Esophagus squamous epithelium (tissue), 4 donors: ENCODE data around the gene LMNTD2.

Experiments
- POLR2A ChIP-seq, 4 donors: fragments of 450-650 bp; IDR thresholded peaks; one replicate each; pipeline ENCODE4 v1.6.1; 2017; ENCODE audit warnings: antibody characterized with exemption in 4 of 4, mild to moderate bottlenecking in 4 of 4, moderate library complexity in 3 of 4
- TF ChIP-seq, protein P1 (sequence below), 6 experiments: fragments of 450-650 bp in 4 of 6; fragments of 200-600 bp in 2 of 6; sonication (generic) in 2 of 6; IDR thresholded peaks; one replicate each; pipeline ENCODE4 v1.5.1; 2016 to 2019; ENCODE audit warnings: antibody characterized with exemption in 6 of 6, mild to moderate bottlenecking in 4 of 6, moderate library complexity in 4 of 6

DNA sequence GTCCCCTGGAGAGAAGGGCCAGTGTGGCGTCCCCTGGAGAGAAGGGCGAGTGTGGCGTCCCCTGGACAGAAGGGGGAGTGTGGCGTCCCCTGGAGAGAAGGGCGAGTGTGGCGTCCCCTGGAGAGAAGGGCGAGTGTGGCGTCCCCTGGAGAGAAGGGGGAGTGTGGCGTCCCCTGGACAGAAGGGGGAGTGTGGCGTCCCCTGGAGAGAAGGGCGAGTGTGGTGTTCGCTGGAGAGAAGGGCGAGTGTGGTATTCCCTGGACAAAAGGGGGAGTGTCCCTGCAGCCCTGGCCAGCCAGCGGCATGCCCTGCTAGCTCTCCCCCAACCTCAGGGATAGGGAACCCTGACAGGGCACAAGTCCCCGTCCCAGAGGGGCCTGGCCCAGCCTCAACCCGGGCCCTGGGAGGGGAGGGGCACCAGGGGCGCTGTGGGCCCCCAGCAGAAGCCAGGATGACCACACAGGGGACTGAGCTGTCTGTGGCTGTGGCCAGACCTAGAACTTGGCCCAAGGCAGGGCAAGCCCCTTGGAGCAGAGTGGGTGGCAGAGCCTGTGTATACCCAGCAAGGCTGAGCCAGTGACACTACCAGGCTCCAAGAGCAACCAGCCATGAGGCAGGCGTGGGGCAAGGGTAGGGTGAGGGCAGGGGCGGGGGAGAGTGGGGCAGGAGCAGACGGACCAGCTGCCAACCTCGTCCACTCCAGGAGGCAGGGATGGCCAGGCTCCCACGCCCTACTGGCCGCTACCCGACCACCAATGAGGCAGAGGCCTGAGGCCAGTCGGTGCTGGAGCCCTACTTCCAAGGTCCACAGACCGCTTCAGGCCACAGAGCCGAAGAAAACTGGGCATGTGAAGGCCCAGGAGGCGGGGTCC, 29.3 kb downstream of the LMNTD2 start:
- TF ChIP-seq, protein P1, sequence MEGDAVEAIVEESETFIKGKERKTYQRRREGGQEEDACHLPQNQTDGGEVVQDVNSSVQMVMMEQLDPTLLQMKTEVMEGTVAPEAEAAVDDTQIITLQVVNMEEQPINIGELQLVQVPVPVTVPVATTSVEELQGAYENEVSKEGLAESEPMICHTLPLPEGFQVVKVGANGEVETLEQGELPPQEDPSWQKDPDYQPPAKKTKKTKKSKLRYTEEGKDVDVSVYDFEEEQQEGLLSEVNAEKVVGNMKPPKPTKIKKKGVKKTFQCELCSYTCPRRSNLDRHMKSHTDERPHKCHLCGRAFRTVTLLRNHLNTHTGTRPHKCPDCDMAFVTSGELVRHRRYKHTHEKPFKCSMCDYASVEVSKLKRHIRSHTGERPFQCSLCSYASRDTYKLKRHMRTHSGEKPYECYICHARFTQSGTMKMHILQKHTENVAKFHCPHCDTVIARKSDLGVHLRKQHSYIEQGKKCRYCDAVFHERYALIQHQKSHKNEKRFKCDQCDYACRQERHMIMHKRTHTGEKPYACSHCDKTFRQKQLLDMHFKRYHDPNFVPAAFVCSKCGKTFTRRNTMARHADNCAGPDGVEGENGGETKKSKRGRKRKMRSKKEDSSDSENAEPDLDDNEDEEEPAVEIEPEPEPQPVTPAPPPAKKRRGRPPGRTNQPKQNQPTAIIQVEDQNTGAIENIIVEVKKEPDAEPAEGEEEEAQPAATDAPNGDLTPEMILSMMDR (IDR thresholded peaks at IDR 0.05), result no peak
- TF ChIP-seq POLR2A (IDR thresholded peaks at IDR 0.05), result no peak
